GM23248 (cell line): ENCODE results near the gene ADISSP.

Experiments
- EZH2 ChIP-seq: fragments of 200-600 bp; sonication (generic); IDR thresholded peaks from 2 replicates; pipeline ENCODE4 v1.6.1; 2018; ENCODE audit warnings: antibody characterized with exemption, mild to moderate bottlenecking; ENCODE audit not compliant: insufficient read depth, poor library complexity, severe bottlenecking
- EZH2phosphoT487 ChIP-seq: fragments of 200-600 bp; sonication (generic); IDR thresholded peaks from 2 replicates; pipeline ENCODE4 v1.6.1; 2018; ENCODE audit warnings: antibody characterized with exemption, moderate library complexity, mild to moderate bottlenecking, low read depth; ENCODE audit not compliant: insufficient read depth

- no peak for TF ChIP-seq EZH2
- no peak for TF ChIP-seq EZH2phosphoT487
Measured at GRCh38 chr20:3710703-3711483, 56.7 kb downstream of the ADISSP start.
